Activated naive CD8-positive, alpha-beta T cell treated with anti-CD3 and anti-CD28 coated beads for 36 hours (primary cell): ENCODE data around the gene CA12. TPM values are rescaled to one million over a fixed set of nuclear protein-coding genes. Genes with fewer than 3 reads are reported as not detected.

ENCODE experiments used
- DNase-seq: peaks from one replicate; pipeline ENCODE4 v3.0.0; 2021
- H3K27ac Mint-ChIP-seq: one replicate; pipeline ENCODE4 v1.8.0; 2022; ENCODE audit warnings: mild to moderate bottlenecking, moderate library complexity, mixed read lengths
- H3K27me3 Mint-ChIP-seq: one replicate; pipeline ENCODE4 v1.8.0; 2022; ENCODE audit warnings: mild to moderate bottlenecking, mixed read lengths
- H3K36me3 Mint-ChIP-seq: one replicate; pipeline ENCODE4 v1.8.0; 2021; ENCODE audit warnings: mild to moderate bottlenecking, mixed read lengths
- H3K4me1 Mint-ChIP-seq: one replicate; pipeline ENCODE4 v1.8.0; 2021; ENCODE audit warnings: mixed read lengths
- H3K4me3 Mint-ChIP-seq: one replicate; pipeline ENCODE4 v1.8.0; 2022; ENCODE audit warnings: mild to moderate bottlenecking, moderate library complexity, mixed read lengths
- H3K9me3 Mint-ChIP-seq: one replicate; pipeline ENCODE4 v1.8.0; 2022; ENCODE audit warnings: mixed read lengths
- total RNA-seq, 2 experiments: library from RNA; stranded (reverse); gene quantifications; one replicate each; pipeline ENCODE4 v1.2.3, GENCODE V29; 2021

The CA12 gene
- total RNA-seq, 2 experiments from 2014 or later = 0.39 TPM; not detected in 1

DNA sequence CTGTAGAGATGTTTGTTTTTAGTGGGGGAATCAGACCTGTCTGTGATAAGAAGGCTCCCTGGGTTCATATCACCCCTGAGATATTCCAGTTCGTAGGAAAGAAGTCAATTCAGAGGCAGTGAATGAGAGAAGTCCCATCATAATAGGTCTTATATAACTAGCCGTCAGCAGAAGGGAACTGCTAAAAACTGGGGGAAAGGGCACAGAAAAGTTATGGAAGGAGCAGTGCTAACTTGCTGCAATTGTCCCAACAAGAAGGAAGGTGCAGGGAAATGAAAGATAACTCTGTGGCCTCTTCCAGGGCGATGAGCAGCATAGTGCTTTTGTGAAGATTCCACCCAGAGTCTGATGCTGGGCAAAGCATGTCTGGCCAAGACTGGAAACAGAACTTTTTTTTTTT, 9.0 kb upstream of the CA12 start:
- no peak for DNase-seq
- H3K36me3 Mint-ChIP-seq = no peaks in the 10 kb centered on the region
- no peak overlapping the region for H3K4me3 Mint-ChIP-seq
- no peak overlapping the region for H3K27ac Mint-ChIP-seq
- no peaks in the 10 kb centered on the region for H3K9me3 Mint-ChIP-seq
- H3K27me3 Mint-ChIP-seq = peaks cover 5% of the 10 kb centered on the region
- H3K4me1 Mint-ChIP-seq = peaks cover 8% of the 10 kb centered on the region

GRCh38 chr15:63389902-63390670, 8.4 kb upstream of the CA12 start:
- Mint-ChIP-seq H3K4me1 (peaks cover 7% of the 10 kb centered on the region), H3K4me3 (no peak overlapping the region), H3K27ac (no peak overlapping the region), H3K27me3 (peaks cover 3% of the 10 kb centered on the region), H3K9me3 (no peaks in the 10 kb centered on the region), H3K36me3 (no peaks in the 10 kb centered on the region)
- no peak for DNase-seq

GRCh38 chr15:63388511-63388910, 6.9 kb upstream of the CA12 start:
- no peak for DNase-seq
- no peak overlapping the region for H3K4me3 Mint-ChIP-seq
- no peaks in the 10 kb centered on the region for H3K9me3 Mint-ChIP-seq
- H3K27ac Mint-ChIP-seq = no peak overlapping the region
- H3K4me1 Mint-ChIP-seq = peaks cover 7% of the 10 kb centered on the region
- peaks cover 16% of the 10 kb centered on the region for H3K27me3 Mint-ChIP-seq
- no peaks in the 10 kb centered on the region for H3K36me3 Mint-ChIP-seq

GRCh38 chr15:63387748-63388493, 6.3 kb upstream of the CA12 start:
- H3K4me3 Mint-ChIP-seq = no peak overlapping the region
- H3K9me3 Mint-ChIP-seq = no peaks in the 10 kb centered on the region
- H3K36me3 Mint-ChIP-seq = no peaks in the 10 kb centered on the region
- no peak overlapping the region for H3K27ac Mint-ChIP-seq
- DNase-seq = no peak
- peaks cover 22% of the 10 kb centered on the region for H3K27me3 Mint-ChIP-seq
- peaks cover 7% of the 10 kb centered on the region for H3K4me1 Mint-ChIP-seq

GRCh38 chr15:63385911-63386531, 4.4 kb upstream of the CA12 start:
- no peaks in the 10 kb centered on the region for H3K36me3 Mint-ChIP-seq
- no peak overlapping the region for H3K27ac Mint-ChIP-seq
- no peaks in the 10 kb centered on the region for H3K9me3 Mint-ChIP-seq
- DNase-seq = no peak
- H3K27me3 Mint-ChIP-seq = peaks cover 40% of the 10 kb centered on the region
- H3K4me3 Mint-ChIP-seq = no peak overlapping the region
- peaks cover 10% of the 10 kb centered on the region for H3K4me1 Mint-ChIP-seq

DNA sequence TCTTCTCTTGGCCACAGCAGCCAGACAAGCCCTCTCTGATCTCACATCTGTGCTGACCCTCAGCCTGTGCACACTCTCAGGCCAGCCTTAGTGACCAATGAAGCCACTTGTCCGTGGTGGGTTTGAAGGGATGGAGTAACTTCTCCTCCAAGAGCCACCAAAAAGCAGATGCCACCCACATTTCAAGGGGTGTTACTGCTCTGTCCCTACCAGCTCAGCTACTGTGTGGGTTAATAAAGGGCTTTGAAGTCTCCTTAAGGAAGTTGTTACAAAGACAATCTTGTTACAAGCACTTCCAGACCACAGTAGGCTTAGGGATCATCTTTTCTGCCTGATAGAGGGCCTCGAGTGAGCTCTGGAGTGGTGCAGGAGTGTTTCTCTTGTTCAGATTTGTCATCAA, 3.3 kb upstream of the CA12 start:
- H3K9me3 Mint-ChIP-seq = no peaks in the 10 kb centered on the region
- H3K4me1 Mint-ChIP-seq = peaks cover 17% of the 10 kb centered on the region
- DNase-seq = no peak
- no peak overlapping the region for H3K27ac Mint-ChIP-seq
- no peaks in the 10 kb centered on the region for H3K36me3 Mint-ChIP-seq
- no peak overlapping the region for H3K4me3 Mint-ChIP-seq
- H3K27me3 Mint-ChIP-seq = peaks cover 51% of the 10 kb centered on the region

DNA sequence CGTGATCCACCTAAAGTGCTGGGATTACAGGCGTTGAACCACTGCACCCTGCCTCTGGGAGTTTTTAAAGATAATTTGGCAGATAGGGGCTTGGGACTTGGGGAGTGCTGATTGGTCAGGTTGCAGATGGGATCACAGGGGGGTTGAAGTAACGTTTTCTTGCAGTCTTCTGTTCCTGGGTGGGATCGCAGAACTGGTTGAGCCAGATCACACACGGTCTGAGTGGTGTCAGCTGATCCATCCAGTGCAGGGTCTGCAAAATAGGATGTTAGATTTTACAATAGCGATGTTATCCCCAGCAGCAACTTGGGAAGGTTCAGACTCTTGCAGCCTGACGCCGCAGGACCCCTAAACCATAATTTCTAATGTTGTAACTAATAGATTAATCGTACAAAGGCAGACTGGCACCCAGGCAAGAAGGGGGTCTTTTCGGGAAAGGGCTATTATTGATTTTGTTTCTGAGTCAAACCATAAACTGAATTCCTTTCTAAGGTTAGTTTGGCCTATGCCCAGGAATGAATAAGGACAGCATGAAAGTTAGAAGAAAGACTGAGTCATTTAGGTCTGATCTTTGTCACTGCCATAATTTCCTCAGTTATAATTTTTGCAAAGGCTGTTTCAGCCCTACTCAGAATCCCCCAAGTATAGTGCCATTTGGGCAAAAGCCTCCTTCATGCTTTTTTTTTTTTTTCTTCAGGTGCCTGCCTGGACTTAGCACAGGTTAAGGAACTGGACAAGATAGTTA, 1.5 kb upstream of the CA12 start:
- Mint-ChIP-seq H3K4me3 (no peak overlapping the region), H3K36me3 (no peaks in the 10 kb centered on the region), H3K27me3 (peaks cover 64% of the 10 kb centered on the region), H3K4me1 (peaks cover 17% of the 10 kb centered on the region), H3K9me3 (no peaks in the 10 kb centered on the region), H3K27ac (no peak overlapping the region)
- DNase-seq = no peak

- Mint-ChIP-seq H3K4me3 (peak overlapping the region; percentile 70), H3K27me3 (peaks cover 71% of the 10 kb centered on the region)
Observed at GRCh38 chr15:63380808-63381282, 801 bp downstream of the CA12 start.

DNA sequence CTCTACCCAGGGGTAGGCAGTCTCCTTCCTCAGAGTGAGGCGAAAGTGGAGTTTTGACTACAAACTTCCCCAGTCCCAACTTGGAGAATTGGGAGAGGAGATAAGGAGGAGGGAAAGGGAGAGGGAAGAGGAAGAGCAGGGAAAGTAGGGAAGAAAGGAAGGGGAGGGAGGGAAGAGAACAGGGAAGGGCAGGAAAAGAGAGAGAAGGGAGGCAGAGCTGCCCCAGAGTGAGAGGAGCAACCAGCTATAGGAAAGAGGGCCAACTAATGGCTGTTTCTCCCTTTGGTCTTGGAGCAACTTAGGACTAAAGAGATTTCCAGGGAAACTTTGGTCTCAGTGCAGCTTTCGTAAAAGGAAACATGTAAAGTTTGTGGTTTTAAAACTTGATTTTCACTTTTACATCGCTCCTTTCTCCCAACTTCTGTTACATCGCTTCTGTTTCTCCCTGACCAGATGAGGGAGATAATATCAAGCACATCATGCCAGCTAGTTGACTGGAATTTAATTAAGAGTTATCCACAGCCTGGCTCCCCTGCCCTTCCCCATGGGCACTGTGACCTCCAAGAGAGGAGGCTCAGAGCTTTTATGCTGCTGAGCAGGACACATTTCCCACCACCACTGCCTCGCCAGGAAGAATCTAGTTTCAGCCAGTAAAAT, 1.4 kb downstream of the CA12 start:
- Mint-ChIP-seq H3K36me3 (no peaks in the 10 kb centered on the region), H3K27me3 (peaks cover 70% of the 10 kb centered on the region), H3K9me3 (no peaks in the 10 kb centered on the region), H3K27ac (no peak overlapping the region), H3K4me1 (peaks cover 28% of the 10 kb centered on the region), H3K4me3 (no peak overlapping the region)
- DNase-seq = no peak

More at GRCh38 chr15:63380808-63381282, 801 bp downstream of the CA12 start:
- Mint-ChIP-seq H3K4me1 (peaks cover 22% of the 10 kb centered on the region), H3K9me3 (no peaks in the 10 kb centered on the region), H3K27ac (no peak overlapping the region), H3K36me3 (no peaks in the 10 kb centered on the region)
- no peak for DNase-seq

DNA sequence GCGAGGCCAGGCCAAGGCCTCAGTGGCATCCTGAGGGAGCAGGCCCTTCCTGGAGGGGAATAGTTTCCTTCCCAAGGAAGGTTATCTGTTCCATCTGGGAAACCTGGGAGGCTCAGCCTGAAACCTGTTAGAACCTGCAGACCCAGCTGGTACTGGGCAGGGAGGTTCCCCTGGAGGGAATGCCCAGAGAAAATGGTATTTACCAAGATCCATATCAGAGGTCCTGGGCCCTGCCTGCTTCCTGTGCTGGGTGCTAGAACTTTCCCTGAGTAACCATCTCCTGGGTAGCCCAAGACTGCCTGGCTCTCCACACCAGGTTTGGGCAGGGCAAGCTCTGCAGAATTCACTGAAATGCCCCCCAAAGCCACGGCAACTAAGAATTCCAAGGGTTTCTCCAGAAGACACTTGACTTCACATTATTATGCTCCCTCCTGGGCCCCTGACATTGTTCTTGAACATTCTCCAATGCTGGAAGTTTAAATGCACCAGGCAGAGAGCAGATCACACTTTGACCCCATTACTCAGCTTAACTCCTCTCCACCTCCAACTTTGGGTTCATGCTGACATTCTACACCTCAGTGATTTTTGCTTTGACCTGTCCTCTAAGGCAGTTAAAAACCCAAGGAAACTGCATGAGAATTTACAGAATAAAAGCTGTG, 2.0 kb downstream of the CA12 start:
- DNase-seq = no peak
- H3K27me3 Mint-ChIP-seq = peaks cover 68% of the 10 kb centered on the region
- H3K9me3 Mint-ChIP-seq = no peaks in the 10 kb centered on the region
- no peaks in the 10 kb centered on the region for H3K36me3 Mint-ChIP-seq
- H3K4me1 Mint-ChIP-seq = peaks cover 35% of the 10 kb centered on the region
- H3K27ac Mint-ChIP-seq = no peak overlapping the region
- H3K4me3 Mint-ChIP-seq = no peak overlapping the region

DNA sequence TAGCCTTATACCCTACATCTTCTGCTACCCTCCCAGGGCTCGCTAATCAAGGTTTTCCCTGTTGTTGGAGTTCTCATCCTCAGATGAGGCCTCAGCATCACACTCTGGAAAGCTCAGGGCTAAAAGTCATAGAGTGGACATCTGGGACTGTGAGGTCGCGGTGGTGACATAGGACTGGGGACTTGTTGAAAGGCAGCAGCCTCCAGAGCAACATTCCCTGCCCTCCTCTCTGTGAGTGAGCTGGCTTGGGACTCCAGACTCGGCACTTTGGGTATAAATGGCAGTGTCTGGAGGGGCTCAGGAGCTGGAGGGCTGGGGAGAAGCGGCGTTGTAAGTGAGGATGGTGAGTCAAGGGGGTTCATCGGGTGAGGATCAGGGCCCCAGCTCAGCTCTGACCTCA, 2.7 kb downstream of the CA12 start:
- Mint-ChIP-seq H3K27me3 (peaks cover 61% of the 10 kb centered on the region), H3K36me3 (no peaks in the 10 kb centered on the region), H3K27ac (no peak overlapping the region), H3K9me3 (no peaks in the 10 kb centered on the region), H3K4me1 (peaks cover 36% of the 10 kb centered on the region), H3K4me3 (no peak overlapping the region)
- no peak for DNase-seq

GRCh38 chr15:63374686-63375520, 6.7 kb downstream of the CA12 start:
- Mint-ChIP-seq H3K36me3 (no peaks in the 10 kb centered on the region), H3K4me1 (peaks cover 23% of the 10 kb centered on the region), H3K27me3 (peaks cover 23% of the 10 kb centered on the region), H3K9me3 (no peaks in the 10 kb centered on the region), H3K27ac (no peak overlapping the region), H3K4me3 (no peak overlapping the region)
- peak; percentile 28 for DNase-seq

DNA sequence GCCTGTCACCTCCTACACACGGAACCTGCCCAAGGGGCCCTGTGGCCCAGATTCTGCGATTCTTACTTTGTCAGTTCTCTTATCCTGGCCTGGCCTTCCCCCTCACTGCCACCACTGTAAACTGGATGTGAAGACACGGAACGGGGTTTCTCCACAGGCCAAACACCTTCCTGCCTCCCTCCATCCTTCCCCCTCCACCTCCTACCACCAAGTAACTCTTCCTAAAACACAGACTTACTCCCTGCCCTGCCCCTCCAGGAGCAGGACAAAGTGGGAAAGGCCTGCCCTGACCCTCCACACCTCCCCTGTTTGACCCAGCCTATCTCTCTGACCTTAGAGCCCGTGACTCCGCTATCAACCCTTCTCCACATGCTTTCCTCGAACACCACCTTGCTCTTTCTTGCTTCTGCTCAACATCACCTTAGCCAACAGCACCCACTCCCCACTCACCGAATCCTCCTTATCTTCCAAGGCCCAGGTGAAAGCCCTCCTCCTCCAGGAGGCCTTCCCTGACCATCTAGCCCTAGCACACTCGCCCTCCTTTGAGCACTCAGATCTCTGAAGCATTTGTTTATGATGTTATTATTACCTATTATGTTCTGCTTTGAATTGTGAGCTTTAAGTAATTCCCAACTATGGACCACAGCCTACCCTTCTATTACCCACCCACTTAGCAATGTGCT, 7.6 kb downstream of the CA12 start:
- Mint-ChIP-seq H3K27me3 (peaks cover 17% of the 10 kb centered on the region), H3K27ac (no peak overlapping the region), H3K9me3 (no peaks in the 10 kb centered on the region), H3K4me1 (peaks cover 23% of the 10 kb centered on the region), H3K4me3 (no peak overlapping the region), H3K36me3 (no peaks in the 10 kb centered on the region)
- no peak for DNase-seq
